Hypothalamus (tissue), 51 donors: ENCODE results near the gene CT45A3.
"Not testable (repeated sequence)": the region's sequence is repeated elsewhere in the genome, so short reads cannot be mapped to it uniquely, and the experiment has no call there.

Source experiments
- DNase-seq, 51 donors: peaks; one replicate each; lab custom pipeline; 2025; lab: John Stamatoyannopoulos, UW

Gene CT45A3

GRCh38 chrX:135768091-135768490 is at the start of gene CT45A3:
CT45A3 (minus strand) TSS chrX:135768191; CDS start chrX:135764444, 3,747 bp downstream.
- DNase-seq: not testable (repeated sequence)

GRCh38 chrX:135802687-135803086 is 34.7 kb upstream of the CT45A3 start, which contains the start of gene CT45A6:
CT45A6 (minus strand) TSS chrX:135802787; CDS start chrX:135798993, 3,794 bp downstream.
- not testable (repeated sequence) for DNase-seq

GRCh38 chrX:135785403-135785802 is 17.4 kb upstream of the CT45A3 start, which contains the start of gene CT45A5:
CT45A5 (minus strand) TSS chrX:135785503; CDS start chrX:135781729, 3,774 bp downstream.
- DNase-seq: not testable (repeated sequence)

GRCh38 chrX:135744739-135745138 is 23.3 kb downstream of the CT45A3 start:
- not testable (repeated sequence) for DNase-seq

GRCh38 chrX:135741192-135741715 is 26.7 kb downstream of the CT45A3 start:
- no peak for DNase-seq

GRCh38 chrX:135740681-135741149 is 27.3 kb downstream of the CT45A3 start:
- no peak for DNase-seq

- no peak for DNase-seq
Measured at GRCh38 chrX:135737366-135738071, 30.5 kb downstream of the CT45A3 start.

- DNase-seq: not testable (repeated sequence)
Measured at GRCh38 chrX:135734666-135735065, 33.3 kb downstream of the CT45A3 start.

GRCh38 chrX:135713795-135714194 is 54.2 kb downstream of the CT45A3 start:
- DNase-seq: no peak

- DNase-seq: not testable (repeated sequence)
Measured at GRCh38 chrX:135713183-135713689, 54.8 kb downstream of the CT45A3 start, which contains the start of gene CT45A1. CT45A1 (plus strand) TSS chrX:135713639; CDS start chrX:135718941, 5,302 bp downstream.
